GM19238 (cell line): ENCODE data around the gene FBRSL1.
"Not testable (repeated sequence)": the region's sequence is repeated elsewhere in the genome, so short reads cannot be mapped to it uniquely, and the experiment has no call there.

Experiments used
- DNase-seq: peaks from one replicate; pipeline ENCODE4 v3.0.0; 2011; ENCODE audit warnings: low spot score; ENCODE audit not compliant: insufficient read length

The FBRSL1 gene

DNA sequence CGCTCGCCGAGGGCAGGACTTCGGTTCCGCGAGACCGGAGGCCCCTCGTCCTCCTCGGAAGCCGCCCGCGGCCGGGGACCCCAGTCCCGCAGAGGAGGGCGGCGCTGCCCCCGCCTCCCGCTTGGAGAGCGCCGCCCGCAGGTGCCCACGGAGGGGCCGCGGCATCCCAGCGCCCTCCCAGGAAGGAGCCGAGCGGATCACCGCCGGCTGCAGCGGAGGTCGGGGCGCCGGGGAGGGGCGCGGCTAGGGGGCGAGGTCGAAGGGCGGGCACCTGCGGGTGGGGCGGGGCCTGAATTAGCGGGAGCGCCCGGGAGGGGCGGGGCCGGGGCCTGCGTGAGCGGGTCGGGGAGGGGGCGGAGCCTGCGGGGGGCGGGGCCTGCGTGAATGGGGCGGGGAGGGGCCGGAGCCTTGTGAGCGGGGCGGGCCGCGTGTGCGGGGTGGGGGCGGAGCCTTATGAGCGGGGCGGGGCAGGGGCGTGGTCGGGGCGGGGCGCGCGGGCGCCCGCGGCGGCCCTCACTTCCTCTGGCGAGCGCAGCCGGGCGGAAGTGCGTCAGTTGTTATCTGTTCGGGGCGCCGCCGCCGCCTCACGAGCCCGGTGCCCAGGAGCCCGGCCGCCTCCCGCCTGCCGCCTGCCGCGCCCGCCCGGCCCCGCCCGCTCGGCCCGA is at the start of gene FBRSL1:
Gene FBRSL1, plus strand, starts transcription at position 550 of the 665 bp plus-strand sequence.
- peak; percentile 99 for DNase-seq

DNA sequence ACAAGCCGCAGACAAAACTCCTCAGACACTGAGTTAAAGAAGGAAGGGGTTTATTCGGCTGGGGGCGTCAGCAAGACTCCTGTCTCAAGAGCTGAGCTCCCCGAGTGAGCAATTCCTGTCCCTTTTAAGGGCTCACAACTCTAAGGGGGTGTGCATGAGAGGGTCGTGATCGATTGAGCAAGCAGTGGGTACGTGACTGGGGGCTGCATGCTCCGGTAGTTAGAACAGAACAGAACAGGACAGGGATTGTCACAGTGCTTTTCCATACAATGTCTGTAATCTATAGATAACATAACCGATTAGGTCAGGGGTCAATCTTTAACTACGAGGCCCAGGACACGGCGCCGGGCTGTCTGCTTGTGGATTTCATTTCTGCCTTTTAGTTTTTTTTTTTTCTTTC is 49.5 kb upstream of the FBRSL1 start:
- DNase-seq = not testable (repeated sequence)

DNA sequence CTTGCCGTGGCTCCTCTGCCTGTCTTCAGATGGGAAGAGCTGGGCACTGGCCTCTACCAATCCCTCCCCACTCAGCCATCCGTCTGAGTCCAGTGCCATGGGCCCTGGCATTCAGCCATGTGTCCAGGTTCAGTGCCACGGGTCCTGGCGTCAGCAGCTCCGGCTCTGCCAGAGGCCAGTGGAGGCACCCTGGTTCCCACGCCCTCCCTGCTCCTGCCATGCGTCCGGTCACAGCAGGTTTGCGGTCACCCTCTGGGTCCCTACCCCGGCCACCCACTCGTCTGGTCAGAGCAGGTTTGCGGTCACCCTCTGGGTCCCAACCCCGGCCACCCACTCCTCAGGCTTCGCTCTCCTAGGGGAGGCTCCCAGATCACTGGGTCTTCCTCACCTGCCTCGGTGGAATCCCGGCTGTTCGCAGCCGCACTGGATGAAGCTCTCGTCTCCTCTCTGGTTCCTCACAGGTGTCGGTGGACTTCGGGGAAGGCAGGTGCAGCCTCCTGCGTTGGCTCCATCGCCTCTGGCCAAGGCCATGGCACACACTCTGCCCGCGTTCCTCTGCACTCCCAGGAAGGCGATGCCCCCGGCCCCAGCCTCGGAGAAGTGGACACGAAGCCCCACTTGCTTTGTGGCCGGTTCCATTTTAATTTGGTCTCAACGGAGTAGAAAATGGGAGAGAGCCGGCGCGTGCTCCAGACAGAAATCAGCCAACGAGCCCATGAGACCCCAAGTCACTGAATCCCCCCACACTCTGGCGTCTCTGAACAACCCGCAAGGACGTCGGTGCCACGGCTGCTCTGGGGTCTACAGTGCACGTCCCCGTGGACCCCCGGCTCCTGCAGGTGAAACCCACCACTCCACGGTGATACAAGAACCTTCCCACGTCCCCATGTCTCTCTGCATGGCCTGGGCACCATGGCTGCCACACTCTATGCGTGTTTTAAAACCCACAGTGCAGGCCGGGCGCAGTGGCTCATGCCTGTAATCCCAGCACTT is 47.8 kb upstream of the FBRSL1 start:
- DNase-seq = no peak

DNA sequence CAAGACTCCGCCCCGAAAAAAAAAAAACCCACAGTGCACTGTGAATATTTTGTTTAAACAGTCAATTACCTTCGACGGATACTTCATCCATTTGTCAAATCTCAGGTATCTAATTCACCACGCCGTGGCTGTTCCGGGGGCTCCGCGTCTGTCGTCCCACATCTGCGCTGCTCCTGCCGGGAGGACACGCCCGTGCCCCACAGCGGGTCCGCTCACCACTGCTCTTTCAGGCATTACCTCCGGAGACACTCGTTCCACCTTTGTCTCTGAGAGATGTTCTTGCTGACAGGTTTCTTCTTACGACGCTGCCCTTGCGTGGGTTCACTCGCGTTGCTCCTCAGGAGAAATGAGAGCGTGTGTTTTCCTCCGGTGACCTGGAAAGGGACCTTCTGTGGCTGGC is 46.9 kb upstream of the FBRSL1 start:
- no peak for DNase-seq

DNA sequence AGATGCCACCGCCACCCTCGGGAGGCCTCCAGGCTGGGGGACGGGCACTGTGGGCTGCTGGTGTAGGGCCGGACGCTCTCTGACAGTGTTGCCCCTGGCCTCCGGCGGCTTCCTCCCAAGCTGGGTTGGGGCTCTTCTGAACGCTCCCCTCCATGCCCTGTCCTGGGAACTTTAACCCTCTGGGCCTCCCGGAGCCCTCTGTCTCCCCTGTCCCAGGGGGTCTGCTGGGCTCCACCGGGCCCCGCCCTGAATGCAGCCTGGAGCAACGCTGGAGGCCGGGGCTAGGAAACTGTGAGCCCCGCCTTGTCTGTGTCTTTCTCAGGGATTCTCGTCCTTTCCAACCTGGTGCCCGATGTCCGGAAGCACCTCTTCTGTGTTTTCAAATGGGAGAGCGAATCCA is 45.7 kb upstream of the FBRSL1 start:
- DNase-seq = no peak

DNA sequence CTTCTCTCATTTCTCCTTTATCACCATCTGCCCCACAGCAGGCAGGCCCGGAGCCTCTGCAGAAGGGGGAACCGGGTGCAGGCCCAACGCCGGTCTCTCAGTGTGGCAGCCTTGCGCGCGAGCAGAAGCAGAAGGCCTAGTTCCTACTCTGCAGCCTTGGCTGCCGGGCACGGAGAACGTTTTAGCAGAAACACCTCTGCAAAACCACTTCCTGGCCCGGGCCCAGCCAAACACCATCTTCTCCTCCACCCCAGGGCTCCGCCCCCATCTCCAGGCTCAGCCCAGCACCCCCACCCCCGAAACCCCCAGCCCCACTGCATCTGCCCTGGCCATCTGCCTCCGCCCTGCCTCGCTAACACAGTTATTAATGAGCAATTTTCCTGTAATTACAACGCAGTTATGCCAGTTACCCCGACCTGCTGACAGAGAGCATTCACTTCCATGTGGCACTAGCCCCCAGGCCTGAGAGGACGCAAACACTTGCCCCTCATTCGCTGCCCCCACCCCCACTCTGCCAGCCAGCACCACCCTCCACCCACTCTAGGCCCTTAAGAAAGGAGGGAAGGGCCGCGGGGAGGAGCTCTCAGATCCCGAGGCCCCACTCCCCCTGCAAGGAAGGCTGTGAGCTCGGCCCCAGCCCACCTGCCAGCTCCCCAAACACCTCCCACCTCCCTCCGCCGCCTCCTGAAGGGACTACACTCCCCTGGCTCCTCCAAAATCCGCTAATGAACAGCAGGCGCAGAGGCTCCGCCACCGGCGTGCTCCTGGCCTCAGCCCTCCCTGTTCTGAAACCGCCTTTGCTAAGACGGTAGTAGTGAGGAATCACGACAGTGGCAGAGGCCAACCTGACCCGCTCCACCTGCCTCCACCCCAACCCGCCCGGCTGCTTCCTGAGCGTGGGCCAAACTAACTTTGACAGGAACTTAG is 44.7 kb upstream of the FBRSL1 start:
- peak; percentile 84 for DNase-seq

DNA sequence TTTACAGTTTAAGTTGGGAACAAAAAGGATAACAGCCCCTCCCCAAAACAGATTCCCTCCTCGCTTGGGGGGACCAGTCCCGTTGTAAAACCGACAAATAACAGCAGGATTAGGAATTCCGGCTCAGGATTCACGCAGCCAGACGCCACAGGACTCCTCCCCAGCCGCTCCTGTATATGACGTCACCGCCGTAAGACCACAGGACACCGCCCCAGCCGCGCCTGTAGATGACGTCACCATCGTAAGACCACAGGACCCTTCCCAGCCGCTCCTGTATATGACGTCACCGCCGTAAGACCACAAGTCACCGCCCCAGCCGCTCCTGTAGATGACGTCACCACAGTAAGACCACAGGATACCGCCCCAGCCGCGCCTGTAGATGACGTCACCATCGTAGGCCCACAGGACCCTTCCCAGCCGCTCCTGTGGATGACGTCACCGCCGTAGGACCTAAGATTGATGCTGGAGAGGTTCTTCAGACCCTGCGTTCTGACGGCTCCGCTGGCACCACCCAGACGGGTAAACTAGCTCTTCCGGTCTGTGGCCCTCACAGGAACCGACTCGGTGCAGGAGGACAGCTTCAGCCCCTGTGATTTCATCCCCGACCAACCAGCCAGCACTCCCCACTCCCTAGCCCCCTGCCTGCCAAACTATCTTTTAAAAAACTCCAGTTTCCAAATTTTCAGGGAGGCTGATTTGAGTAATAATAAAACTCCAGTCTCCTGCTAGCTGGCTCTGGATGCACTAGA is 43.9 kb upstream of the FBRSL1 start:
- no peak for DNase-seq

DNA sequence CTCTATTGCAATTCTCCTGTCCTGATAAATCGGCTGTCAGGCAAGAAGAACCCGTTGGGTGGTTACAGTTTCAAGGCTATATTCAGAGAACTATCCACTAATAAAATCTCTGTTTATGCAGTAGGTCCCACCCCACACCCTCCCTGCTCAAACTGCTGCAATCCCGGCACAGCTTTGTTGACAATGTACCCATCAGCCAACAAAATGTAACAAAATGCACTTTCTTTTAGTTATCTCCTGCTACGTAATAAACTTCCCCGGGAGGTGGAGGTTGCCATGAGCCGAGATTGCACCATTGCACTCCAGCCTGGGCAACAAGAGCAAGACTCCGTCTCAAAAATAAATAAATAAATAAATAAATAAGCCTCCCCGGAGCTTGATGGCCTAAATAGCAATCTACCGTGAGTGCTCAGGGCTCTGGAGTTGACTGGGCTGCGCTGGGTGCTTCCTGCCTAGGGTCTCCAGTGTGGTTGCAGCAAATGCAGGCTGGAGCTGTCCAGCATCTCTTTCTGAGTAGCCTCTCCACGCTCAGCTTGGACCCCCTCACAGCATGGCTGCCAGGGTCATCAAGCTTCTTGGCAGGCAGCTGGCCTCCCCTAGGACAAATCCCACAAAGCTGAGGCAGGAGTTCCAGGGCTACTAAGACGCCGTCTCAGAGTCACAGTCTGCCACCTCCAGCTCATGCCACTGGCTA is 43.2 kb upstream of the FBRSL1 start:
- DNase-seq = no peak

DNA sequence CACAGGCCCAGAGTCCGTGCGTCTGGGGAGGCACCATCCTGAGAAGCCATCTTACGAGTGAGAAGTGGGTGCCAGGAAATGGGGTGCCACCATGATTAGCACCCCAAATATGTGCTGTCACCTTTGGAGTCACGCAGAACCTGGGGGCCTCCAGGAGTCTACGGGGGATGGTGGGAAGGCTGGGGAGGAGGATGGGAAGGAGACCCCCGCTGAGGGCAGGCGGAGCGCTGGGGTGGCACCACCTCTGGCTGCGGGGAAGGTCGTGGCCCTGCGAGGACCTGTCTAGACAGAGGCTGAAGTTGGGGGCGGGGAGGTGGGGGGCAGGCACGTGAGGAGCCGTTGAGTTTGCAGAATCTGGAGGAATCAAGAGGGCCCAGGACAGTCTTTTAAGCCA is 42.6 kb upstream of the FBRSL1 start:
- DNase-seq = no peak

DNA sequence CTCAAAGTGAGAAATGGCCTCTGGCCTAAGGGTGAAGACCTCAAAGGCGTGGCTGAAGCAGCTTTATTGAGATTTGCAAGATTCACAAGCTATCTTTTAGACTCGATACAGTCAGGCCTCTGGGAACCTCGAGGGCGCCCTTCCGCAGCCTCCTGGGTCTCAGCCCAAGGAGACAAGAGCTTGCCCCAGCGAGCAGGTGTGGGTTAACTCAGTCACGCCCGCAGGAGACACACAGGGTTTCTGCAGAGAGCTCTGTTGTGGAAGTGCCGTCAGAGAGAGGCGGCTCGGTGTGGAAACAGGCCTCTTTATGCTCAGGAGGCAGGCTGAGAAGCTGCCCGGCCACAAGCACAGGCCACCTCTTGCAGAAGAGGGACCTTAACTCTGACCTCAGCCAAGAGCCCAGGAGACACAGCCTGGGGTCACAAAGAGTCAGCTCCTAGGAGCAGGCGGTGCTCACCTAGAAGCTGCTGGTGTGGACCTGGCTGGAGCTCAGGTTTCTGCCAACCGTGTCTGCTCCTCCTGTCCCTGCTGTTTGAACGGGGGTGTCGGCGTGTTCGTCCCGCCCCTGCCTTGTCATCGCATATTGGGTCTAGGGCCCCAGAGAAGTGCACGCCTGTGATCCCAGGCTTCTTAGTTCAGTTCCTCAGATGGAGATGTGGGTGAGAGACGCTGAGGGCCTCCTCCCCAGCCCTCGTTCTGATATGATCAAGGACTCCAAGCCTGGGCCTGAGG is 42.1 kb upstream of the FBRSL1 start:
- no peak for DNase-seq

DNA sequence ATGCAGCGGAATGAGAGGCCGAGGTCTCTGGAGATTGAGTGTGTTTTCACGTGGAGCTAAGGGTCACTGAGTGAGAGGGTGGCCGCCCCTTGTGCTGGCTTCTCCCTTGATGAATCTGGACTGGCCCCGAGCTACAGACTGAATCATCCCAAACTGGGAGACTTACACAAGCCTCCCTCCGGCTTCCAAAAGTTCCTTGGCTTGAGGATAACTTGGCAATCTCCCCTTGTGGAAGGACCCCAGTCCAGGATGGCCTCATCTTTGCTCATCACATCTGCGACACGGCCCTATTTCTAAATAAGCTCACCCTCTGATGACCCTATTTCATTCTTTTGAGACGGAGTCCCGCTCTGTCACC is 41.5 kb upstream of the FBRSL1 start:
- DNase-seq = no peak

DNA sequence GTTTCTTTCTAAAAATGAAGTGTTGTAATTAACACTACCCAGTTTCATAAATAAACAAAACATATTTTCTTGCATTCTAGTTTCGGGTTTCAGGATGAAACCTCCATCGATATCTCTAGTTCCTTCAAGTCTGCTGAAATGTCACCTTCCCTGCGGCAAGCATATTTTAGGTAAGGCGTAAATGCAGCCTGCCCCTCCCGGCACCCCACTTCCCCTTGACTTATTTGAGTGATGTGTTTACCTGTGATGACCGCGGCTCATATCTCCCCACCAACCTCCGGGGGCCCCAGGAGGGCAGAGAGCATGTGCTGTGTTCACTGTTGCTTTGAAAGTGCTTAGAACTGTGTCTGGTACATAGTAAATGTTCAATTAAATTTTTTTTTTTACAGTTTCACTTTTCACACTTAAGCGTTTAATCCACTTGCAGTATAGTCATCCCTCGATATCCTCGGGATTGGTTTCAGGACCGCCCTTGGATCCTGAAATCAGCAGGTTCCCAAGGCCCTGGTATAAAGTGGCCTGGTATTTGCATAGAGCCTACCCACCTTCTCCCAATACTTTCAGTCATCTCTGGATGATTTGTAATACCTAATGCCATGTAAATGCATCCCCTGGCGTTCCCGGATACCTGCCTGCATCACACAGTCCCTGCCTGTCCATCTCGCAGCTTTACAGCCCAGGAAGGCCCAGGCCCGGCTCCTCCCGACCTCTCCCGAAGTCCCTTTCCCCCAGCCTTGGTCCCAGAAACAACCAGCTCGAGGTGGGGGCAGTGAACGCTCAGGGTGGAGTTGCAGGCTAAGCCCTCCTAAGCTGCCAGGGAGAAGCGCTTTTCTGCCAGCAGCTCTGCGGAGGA is 40.2 kb upstream of the FBRSL1 start:
- peak; percentile 81 for DNase-seq

DNA sequence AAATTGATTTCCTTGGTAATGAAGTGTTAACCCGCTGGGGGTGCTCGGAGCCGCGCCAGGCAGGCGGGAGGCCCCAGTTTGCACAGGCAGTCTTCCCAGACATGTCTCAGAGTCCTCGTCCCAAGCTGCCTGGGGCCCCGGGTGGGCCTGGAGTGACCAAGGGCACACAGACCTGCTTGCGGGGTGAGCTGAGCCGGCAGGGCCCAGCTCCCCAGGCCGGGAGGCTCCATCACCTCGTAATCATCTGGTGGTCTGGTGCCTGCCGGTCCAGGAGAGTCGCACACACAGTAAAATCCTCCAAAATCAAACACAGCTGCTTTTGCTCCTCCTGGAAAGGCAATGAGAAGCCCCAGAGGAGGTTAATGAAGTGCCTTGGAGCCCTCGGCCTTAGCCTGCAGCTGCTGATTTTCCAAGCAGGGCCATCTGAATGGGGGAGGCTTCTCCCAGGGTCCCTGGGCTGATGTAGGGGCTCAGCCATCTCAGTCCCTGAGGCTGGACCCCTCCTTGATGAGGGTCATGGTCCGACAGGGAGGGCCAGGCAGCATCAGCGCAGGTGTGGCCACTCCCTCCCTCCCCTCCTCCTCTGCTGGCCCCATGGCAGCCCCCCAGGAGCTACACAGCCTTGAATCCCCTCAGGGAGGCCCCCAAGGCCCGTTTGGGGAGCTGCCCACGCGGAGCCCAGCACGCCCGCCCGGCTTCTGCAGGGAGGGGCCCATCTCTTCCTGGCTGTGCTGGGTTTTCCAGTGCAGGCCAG is 39.4 kb upstream of the FBRSL1 start:
- DNase-seq = no peak

DNA sequence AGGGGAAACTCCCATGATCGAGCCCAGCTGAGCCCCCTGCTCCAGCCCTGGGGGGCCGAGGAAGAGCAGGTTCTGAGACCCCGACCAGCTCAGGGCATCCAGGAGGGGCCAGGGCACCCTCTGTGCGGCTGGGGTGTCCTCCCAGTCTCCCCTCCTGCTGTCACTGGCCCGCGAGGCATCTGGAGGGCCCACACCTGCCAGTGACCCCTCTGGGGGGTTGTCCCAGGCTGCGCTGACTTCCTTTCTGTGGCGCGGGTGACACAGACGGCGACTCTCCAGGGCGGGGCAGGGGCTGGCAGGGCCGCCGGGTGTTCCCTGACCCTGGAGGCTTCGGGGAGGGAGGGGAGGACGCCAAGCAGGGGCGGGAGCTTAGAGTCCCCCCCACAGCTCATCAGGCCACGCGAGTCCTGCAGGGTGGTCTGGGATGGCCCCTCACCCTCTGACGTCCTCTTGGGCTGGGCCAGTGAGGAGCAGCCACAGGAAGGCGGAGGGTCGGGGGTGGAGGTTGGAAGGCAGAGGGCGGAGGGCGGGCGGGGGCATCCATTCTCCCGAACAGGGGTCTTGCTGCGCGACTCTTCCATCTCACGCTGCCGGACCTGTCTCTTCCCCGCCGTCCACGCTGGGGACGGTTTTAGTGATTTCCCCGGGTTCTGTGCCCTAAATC is 38.6 kb upstream of the FBRSL1 start:
- peak; percentile 74 for DNase-seq

DNA sequence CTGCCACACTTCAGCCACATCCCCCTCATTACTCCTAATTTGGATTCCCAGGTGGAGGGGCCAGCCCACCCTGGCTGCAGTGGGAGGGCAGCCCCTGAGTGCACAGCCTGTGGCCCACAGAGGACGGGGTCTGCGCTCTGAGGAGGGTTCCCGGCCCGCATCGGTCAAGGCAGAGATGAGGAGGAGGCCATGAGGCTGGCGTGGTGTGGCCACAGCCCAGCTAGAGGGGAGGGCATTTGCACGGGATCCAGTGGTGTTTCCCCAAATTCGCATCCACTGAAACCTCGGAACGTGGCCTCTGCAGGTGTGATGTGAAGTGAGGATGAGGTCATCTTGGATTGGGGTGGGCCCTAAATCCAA is 38.1 kb upstream of the FBRSL1 start:
- no peak for DNase-seq

DNA sequence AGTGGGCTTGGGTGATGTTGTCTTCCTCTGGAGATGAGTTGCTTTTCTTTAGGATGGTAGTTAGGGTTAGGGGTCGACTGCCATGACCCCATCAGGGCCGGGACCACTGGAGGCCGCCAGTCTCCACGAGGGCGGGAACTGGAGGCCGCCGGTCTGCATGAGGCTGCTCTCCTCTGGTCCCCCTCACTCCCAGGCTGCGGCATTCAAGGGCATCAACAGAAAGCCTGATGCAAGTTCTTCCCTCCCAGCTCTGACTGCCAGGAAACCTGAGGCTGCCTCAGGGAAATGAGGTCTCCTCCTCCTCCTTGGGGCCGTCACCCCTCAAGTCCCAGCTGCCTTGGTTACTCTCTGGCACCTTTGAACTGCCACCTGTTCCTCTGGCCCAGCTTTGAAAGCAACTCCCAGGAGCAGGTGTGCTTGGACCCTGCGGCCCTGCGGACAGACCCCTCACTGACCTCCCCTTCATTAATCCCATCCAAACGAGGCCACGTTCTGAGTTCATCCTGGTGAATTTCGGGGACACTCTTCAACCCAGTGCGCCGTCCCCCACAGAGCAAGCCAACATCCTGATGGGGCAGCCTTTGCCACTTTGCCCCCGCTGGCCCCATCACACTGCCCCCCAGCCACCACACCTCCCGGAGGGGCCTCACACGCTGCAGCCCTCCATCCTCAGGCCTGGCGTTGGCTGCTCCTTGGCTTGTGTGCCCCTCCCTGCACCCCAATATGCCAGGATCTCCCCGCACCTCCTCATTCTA is 37.2 kb upstream of the FBRSL1 start:
- DNase-seq = no peak
